GM08714 (cell line): Measurements from ENCODE around the gene TNFRSF14.
A peak's percentile ranks its signal among the peaks of the same experiment; 100 is the strongest.
"Not testable (repeated sequence)": the region's sequence is repeated elsewhere in the genome, so short reads cannot be mapped to it uniquely, and the experiment has no call there.

Experiments used
- H3K4me3 ChIP-seq: fragments of 200-500 bp; sonication (Bioruptor generic); 2 replicates; pipeline ENCODE4 v1.5.1; 2014; ENCODE audit warnings: mild to moderate bottlenecking, low read length, inconsistent platforms
- ZNF274 ChIP-seq: IDR thresholded peaks from 2 replicates; pipeline ENCODE4 v1.6.1; 2012; ENCODE audit warnings: mild to moderate bottlenecking, low read depth, low read length

Gene TNFRSF14

GRCh38 chr1:2540816-2541492 lies 15.2 kb upstream of the TNFRSF14 start:
- no peak overlapping the region for H3K4me3 ChIP-seq

GRCh38 chr1:2541619-2542245 lies 14.4 kb upstream of the TNFRSF14 start:
- no peak for TF ChIP-seq ZNF274
- no peak overlapping the region for H3K4me3 ChIP-seq

More at GRCh38 chr1:2540816-2541492, 15.2 kb upstream of the TNFRSF14 start:
- no peak for TF ChIP-seq ZNF274

GRCh38 chr1:2542246-2542915 lies 13.8 kb upstream of the TNFRSF14 start:
- no peak for TF ChIP-seq ZNF274
- no peak overlapping the region for H3K4me3 ChIP-seq

GRCh38 chr1:2543543-2544092 lies 12.6 kb upstream of the TNFRSF14 start:
- TF ChIP-seq ZNF274 = no peak
- H3K4me3 ChIP-seq = no peak overlapping the region

GRCh38 chr1:2544093-2544874 lies 11.9 kb upstream of the TNFRSF14 start:
- no peak overlapping the region for H3K4me3 ChIP-seq
- no peak for TF ChIP-seq ZNF274

GRCh38 chr1:2544875-2545640 lies 11.1 kb upstream of the TNFRSF14 start:
- no peak for TF ChIP-seq ZNF274
- no peak overlapping the region for H3K4me3 ChIP-seq

- TF ChIP-seq ZNF274 = no peak
- peak overlapping the region; percentile 70; the same call in 1 of the 2 replicates for H3K4me3 ChIP-seq
Observed at GRCh38 chr1:2545754-2546514, 10.2 kb upstream of the TNFRSF14 start.

- peak overlapping the region; percentile 70; the same call in 1 of the 2 replicates for H3K4me3 ChIP-seq
- TF ChIP-seq ZNF274 = no peak
Observed at GRCh38 chr1:2546515-2547209, 9.5 kb upstream of the TNFRSF14 start.

- peak overlapping the region; percentile 70; the same call in 1 of the 2 replicates for H3K4me3 ChIP-seq
- TF ChIP-seq ZNF274 = no peak
Observed at GRCh38 chr1:2547210-2548067, 8.7 kb upstream of the TNFRSF14 start.

- peak overlapping the region; percentile 70; the same call in 1 of the 2 replicates for H3K4me3 ChIP-seq
- TF ChIP-seq ZNF274 = no peak
Observed at GRCh38 chr1:2548068-2548589, 8.0 kb upstream of the TNFRSF14 start.

- H3K4me3 ChIP-seq = peak overlapping the region; percentile 18; the same call in 1 of the 2 replicates
Observed at GRCh38 chr1:2549367-2550029, 6.7 kb upstream of the TNFRSF14 start.

- not testable (repeated sequence) for H3K4me3 ChIP-seq
Observed at GRCh38 chr1:2550309-2550861, 5.8 kb upstream of the TNFRSF14 start.

GRCh38 chr1:2551544-2551943 lies 4.6 kb upstream of the TNFRSF14 start:
- not testable (repeated sequence) for H3K4me3 ChIP-seq
